ENCODE data around the gene KCTD17. TPM values are rescaled to one million over a fixed set of nuclear protein-coding genes. Genes with fewer than 3 reads are reported as not detected.
A peak's percentile ranks its signal among the peaks of the same experiment; 100 is the strongest.

The KCTD17 gene
- total RNA-seq, 1 donor from 2014 or later, result 34.9 TPM

GRCh38 chr22:37043209-37043827 is 8.2 kb upstream of the KCTD17 start:
- Histone ChIP-seq H3K27me3 (no peaks in the 10 kb centered on the region), H3K27ac (no peak overlapping the region), H3K9me3 (no peaks in the 10 kb centered on the region), H3K4me1 (no peaks in the 10 kb centered on the region), H3K36me3 (no peaks in the 10 kb centered on the region), H3K4me3 (no peak overlapping the region)
- no peak for DNase-seq (ENCODE audit: low spot score in 2 of 2)
- no peak for TF ChIP-seq CTCF (IDR thresholded peaks at IDR 0.05)
- intact Hi-C loops (cut with DNase I), result no loop called here

GRCh38 chr22:37043828-37044538 is 7.6 kb upstream of the KCTD17 start:
- DNase-seq (ENCODE audit: low spot score in 2 of 2), result no peak
- Histone ChIP-seq H3K9me3 (no peaks in the 10 kb centered on the region), H3K27me3 (no peaks in the 10 kb centered on the region), H3K36me3 (no peaks in the 10 kb centered on the region), H3K4me1 (no peaks in the 10 kb centered on the region), H3K27ac (no peak overlapping the region), H3K4me3 (no peak overlapping the region)
- peak in 1 of 3 experiments; percentile 27 for TF ChIP-seq CTCF (IDR thresholded peaks at IDR 0.05)
- intact Hi-C loops (cut with DNase I), result no loop called here

- Histone ChIP-seq H3K27ac (no peak overlapping the region), H3K27me3 (no peaks in the 10 kb centered on the region), H3K4me1 (no peaks in the 10 kb centered on the region), H3K36me3 (no peaks in the 10 kb centered on the region), H3K4me3 (no peak overlapping the region), H3K9me3 (no peaks in the 10 kb centered on the region)
- intact Hi-C loops (cut with DNase I), result no loop called here
- no peak for DNase-seq (ENCODE audit: low spot score in 2 of 2)
- no peak for TF ChIP-seq CTCF (IDR thresholded peaks at IDR 0.05)
These were observed 6.6 kb upstream of the KCTD17 start for GRCh38 chr22:37044634-37045625.

DNA sequence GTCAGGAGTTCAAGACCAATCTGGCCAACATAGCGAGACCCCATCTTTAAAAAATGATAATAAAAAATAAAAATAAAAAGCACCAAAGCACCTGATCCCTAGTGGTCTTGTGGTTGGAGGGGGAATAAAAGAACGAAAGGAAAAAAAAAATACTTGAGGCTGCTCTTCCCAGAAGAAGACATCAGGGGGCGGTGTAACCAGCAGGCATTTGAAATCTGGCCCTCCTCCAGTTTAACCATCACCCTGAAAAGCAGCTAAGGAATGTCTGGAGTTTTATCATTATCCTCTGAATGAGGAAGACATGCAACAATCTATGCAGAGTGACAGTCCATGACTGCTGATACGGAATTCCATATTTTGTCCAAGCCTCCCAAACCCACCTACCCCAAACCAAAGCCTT is 5.6 kb upstream of the KCTD17 start:
- Histone ChIP-seq H3K27ac (no peak overlapping the region), H3K36me3 (no peaks in the 10 kb centered on the region), H3K4me3 (no peak overlapping the region), H3K4me1 (no peaks in the 10 kb centered on the region), H3K27me3 (no peaks in the 10 kb centered on the region), H3K9me3 (no peaks in the 10 kb centered on the region)
- peak in 2 of 3 experiments; percentile 12 to 24 for TF ChIP-seq CTCF (IDR thresholded peaks at IDR 0.05)
- no peak for DNase-seq (ENCODE audit: low spot score in 2 of 2)
- intact Hi-C loops (cut with DNase I), result no loop called here

- intact Hi-C loops (cut with DNase I), result no loop called here
- no peak for TF ChIP-seq CTCF (IDR thresholded peaks at IDR 0.05)
These were observed 5.0 kb upstream of the KCTD17 start for GRCh38 chr22:37046589-37046988.

More at GRCh38 chr22:37046589-37046988, 5.0 kb upstream of the KCTD17 start:
- H3K4me1 ChIP-seq, result no peaks in the 10 kb centered on the region
- no peaks in the 10 kb centered on the region for H3K36me3 ChIP-seq
- H3K27me3 ChIP-seq, result no peaks in the 10 kb centered on the region
- H3K4me3 ChIP-seq, result no peak overlapping the region
- H3K9me3 ChIP-seq, result no peaks in the 10 kb centered on the region
- no peak for DNase-seq (ENCODE audit: low spot score in 2 of 2)
- no peak overlapping the region for H3K27ac ChIP-seq
